MCF 10A (cell line): Measurements from ENCODE around the gene COG7. TPM values are rescaled to one million over a fixed set of nuclear protein-coding genes. Genes with fewer than 3 reads are reported as not detected.
"Not testable (repeated sequence)": the region's sequence is repeated elsewhere in the genome, so short reads cannot be mapped to it uniquely, and the experiment has no call there.

Experiments used
- BruUV-seq: library from RNA; stranded (reverse); fragments of 400-500 nt; replicated peaks from 2 replicates; lab custom pipeline; 2021; lab: Mats Ljungman, UMichigan
- CTCF ChIA-PET: fragments of 300-600 bp; sonication (Branson Sonifier 250); formaldehyde crosslinking; extraction: SDS; loops from one replicate; lab custom pipeline; 2021; ENCODE audit warnings: antibody characterized with exemption, inconsistent platforms; lab: Yijun Ruan, JAX
- POLR2A ChIA-PET: fragments of 300-600, 350-650 bp; sonication (Branson Sonifier 250); formaldehyde crosslinking; extraction: SDS; loops from one replicate; lab custom pipeline; 2020; ENCODE audit warnings: antibody characterized with exemption, inconsistent platforms; lab: Yijun Ruan, JAX
- DNase-seq: peaks from one replicate; pipeline ENCODE4 v3.0.0-alpha.2; 2018; ENCODE audit not compliant: unreplicated experiment
- H3K27ac Mint-ChIP-seq: one replicate; pipeline ENCODE4 v1.8.0; 2022; ENCODE audit warnings: mild to moderate bottlenecking, low read depth, mixed read lengths; ENCODE audit not compliant: unreplicated experiment
- H3K27me3 Mint-ChIP-seq: one replicate; pipeline ENCODE4 v1.8.0; 2022; ENCODE audit warnings: mixed read lengths; ENCODE audit not compliant: insufficient read depth, unreplicated experiment
- H3K36me3 Mint-ChIP-seq: one replicate; pipeline ENCODE4 v1.8.0; 2022; ENCODE audit warnings: mild to moderate bottlenecking, moderate library complexity, mixed read lengths; ENCODE audit not compliant: insufficient read depth, unreplicated experiment
- H3K4me1 Mint-ChIP-seq: one replicate; pipeline ENCODE4 v1.8.0; 2022; ENCODE audit warnings: mixed read lengths; ENCODE audit not compliant: insufficient read depth, unreplicated experiment
- H3K4me3 Mint-ChIP-seq: one replicate; pipeline ENCODE4 v1.8.0; 2022; ENCODE audit warnings: mild to moderate bottlenecking, moderate library complexity, mixed read lengths; ENCODE audit not compliant: unreplicated experiment
- H3K9me3 Mint-ChIP-seq: one replicate; pipeline ENCODE4 v1.8.0; 2022; ENCODE audit warnings: mixed read lengths; ENCODE audit not compliant: unreplicated experiment
- intact Hi-C: fragments of 100-400 bp; cut with micrococcal nuclease; formaldehyde crosslinking; loops from 2 replicates; pipeline ENCODE4 v1.14.1; 2022
- total RNA-seq: library from RNA; stranded (reverse); gene quantifications from 2 replicates; pipeline ENCODE4 v1.2.3, GENCODE V29; 2022
- TF ChIP-seq, protein P1 (sequence below): fragments of 200-600 bp; IDR thresholded peaks from one replicate; pipeline ENCODE4 v1.8.0; 2022; ENCODE audit warnings: antibody characterized with exemption, mild to moderate bottlenecking; ENCODE audit not compliant: unreplicated experiment

COG7 gene
- total RNA-seq, 1 experiment from 2014 or later: 10.0 TPM

DNA sequence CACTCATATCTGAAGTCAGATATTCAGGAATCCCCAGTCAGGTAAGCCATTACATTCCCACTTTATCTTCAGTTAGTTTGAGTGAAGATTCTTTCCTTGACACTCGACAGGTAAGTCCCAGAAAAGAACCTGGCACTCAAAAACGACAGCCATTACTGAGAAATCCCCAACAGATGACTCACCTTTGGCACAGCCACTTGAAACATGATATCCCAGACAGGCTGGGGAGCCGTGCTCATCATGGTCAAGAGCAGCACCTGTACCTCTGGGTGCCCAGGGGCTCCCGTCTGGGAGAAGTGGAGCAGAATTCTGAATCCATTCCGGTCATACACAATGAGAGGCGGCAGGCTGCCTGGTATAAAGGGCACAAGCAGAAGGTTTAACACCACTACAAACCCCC, 16.8 kb upstream of the COG7 start:
- peak overlapping the region; percentile 28 for H3K27ac Mint-ChIP-seq
- no peaks in the 10 kb centered on the region for H3K27me3 Mint-ChIP-seq
- peaks cover 17% of the 10 kb centered on the region for H3K4me1 Mint-ChIP-seq
- intact Hi-C loops: no loop called here
- ChIA-PET CTCF (no interaction called here), POLR2A (interaction anchor here (0.6 to 1.0 kb wide), 3 partner anchors 8 to 29 kb away, joined by 3 to 4 read pairs (median 3); no protein-coding TSS in a partner anchor)
- peak; percentile 84 for DNase-seq
- H3K36me3 Mint-ChIP-seq: peaks cover 44% of the 10 kb centered on the region
- no peaks in the 10 kb centered on the region for H3K9me3 Mint-ChIP-seq
- H3K4me3 Mint-ChIP-seq: no peak overlapping the region
- TF ChIP-seq, protein P1, sequence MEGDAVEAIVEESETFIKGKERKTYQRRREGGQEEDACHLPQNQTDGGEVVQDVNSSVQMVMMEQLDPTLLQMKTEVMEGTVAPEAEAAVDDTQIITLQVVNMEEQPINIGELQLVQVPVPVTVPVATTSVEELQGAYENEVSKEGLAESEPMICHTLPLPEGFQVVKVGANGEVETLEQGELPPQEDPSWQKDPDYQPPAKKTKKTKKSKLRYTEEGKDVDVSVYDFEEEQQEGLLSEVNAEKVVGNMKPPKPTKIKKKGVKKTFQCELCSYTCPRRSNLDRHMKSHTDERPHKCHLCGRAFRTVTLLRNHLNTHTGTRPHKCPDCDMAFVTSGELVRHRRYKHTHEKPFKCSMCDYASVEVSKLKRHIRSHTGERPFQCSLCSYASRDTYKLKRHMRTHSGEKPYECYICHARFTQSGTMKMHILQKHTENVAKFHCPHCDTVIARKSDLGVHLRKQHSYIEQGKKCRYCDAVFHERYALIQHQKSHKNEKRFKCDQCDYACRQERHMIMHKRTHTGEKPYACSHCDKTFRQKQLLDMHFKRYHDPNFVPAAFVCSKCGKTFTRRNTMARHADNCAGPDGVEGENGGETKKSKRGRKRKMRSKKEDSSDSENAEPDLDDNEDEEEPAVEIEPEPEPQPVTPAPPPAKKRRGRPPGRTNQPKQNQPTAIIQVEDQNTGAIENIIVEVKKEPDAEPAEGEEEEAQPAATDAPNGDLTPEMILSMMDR: no peak
- BruUV-seq: no TSS peak

DNA sequence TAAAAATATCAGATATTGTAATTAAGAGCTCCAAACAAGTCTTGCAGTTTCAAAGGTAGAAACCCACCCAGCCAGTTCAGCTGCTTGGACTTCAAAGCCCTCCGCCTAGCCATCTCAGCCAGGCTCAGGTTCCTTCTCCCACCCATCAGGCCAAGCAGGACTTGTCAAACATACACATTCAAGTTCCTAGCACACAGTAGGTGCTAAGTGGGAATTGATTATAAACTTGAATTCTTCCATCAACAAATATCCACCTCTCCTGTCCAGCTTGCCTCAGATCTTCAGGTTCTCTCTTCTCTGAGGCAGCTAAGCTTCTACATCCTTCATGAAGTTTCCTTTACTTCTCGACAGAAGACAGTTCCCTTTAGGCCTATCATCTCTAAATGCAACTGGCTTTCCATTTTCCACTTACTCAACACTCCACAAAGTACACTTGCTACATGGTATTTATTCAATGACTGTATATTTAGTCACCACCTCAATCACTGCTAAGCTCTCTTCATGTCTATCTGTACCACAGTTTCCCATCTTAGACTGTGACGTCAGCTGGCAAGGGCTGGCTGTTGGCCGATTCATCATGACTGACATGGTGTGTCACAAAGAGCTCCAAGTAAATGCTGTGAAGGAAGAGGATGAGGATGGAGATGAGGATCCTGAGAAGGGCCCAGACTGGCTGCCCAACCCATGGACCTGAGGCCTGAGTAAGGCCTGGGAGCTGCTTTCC, 13.3 kb upstream of the COG7 start:
- intact Hi-C loops: loop anchor here (1.0 kb wide), 1 partner anchor 38 kb away; no protein-coding TSS in a partner anchor
- H3K36me3 Mint-ChIP-seq: peaks cover 33% of the 10 kb centered on the region
- peaks cover 17% of the 10 kb centered on the region for H3K4me1 Mint-ChIP-seq
- peak; percentile 82 for DNase-seq
- no peak overlapping the region for H3K4me3 Mint-ChIP-seq
- POLR2A ChIA-PET: interaction anchor here (0.5 to 1.5 kb wide), 3 partner anchors 13 to 38 kb away, joined by 3 to 5 read pairs (median 3); partner anchors contain the start of gene COG7
- H3K27me3 Mint-ChIP-seq: no peaks in the 10 kb centered on the region
- H3K27ac Mint-ChIP-seq: peak overlapping the region; percentile 11
- CTCF ChIA-PET: interaction anchor here (0.6 to 1.1 kb wide), 4 partner anchors 10 to 1215 kb away, joined by 3 to 5 read pairs (median 4); no protein-coding TSS in a partner anchor
- BruUV-seq: TSS peak; percentile 33
- H3K9me3 Mint-ChIP-seq: no peaks in the 10 kb centered on the region
- TF ChIP-seq, protein P1: no peak

DNA sequence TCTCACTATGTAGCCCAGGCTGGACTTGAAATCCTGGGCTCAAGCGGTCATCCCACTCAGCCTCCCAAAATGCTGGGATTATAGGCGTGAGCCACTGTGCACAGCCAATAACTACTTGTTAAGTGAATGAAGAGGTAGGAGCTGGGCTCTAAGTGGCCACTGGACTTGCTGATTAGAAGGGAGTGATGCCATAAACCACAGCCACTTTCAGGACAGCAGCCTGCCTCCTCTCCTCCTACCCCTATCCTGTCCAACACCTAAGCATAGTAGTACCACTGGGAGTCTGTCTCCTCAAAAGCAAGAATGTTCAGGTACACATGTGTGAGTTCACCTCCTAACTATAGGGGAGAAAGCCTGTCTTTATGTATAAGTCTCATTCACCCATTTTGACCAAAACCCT, 12.2 kb upstream of the COG7 start:
- H3K4me3 Mint-ChIP-seq: no peak overlapping the region
- H3K4me1 Mint-ChIP-seq: peaks cover 17% of the 10 kb centered on the region
- intact Hi-C loops: no loop called here
- no peak overlapping the region for H3K27ac Mint-ChIP-seq
- ChIA-PET CTCF (interaction anchor here (0.6 kb wide), 1 partner anchor 12 kb away, joined by 3 read pairs; the partner anchor contains the start of gene COG7), POLR2A (interaction anchor here (1.5 kb wide), 1 partner anchor 12 kb away, joined by 5 read pairs; the partner anchor contains the start of gene COG7)
- TF ChIP-seq, protein P1: no peak
- no peaks in the 10 kb centered on the region for H3K27me3 Mint-ChIP-seq
- DNase-seq: no peak
- H3K36me3 Mint-ChIP-seq: peaks cover 33% of the 10 kb centered on the region
- no peaks in the 10 kb centered on the region for H3K9me3 Mint-ChIP-seq
- no TSS peak for BruUV-seq

DNA sequence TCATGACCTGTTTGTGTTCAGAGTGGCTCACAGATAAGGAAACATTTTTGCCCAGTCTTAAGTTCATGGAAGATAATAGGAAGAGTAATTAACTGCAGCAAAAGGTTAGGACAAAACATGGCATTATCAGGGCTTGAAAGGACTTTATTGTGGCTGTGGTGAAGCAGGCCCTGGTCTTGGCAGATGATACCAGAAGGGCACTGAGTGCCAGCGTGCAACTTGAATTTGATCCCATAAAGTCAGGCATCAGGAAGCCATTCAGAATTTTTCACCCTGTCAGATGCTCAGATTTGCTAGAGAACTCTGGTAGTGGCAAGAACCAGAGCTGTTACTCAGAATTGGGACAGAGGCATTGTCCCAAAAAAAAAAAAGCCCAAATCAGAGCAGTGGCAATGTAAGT, 11.2 kb upstream of the COG7 start:
- H3K36me3 Mint-ChIP-seq: peaks cover 28% of the 10 kb centered on the region
- H3K4me3 Mint-ChIP-seq: no peak overlapping the region
- POLR2A ChIA-PET: no interaction called here
- CTCF ChIA-PET: interaction anchor here (1.6 kb wide), 1 partner anchor 30 kb away, joined by 7 read pairs; no protein-coding TSS in a partner anchor
- no peaks in the 10 kb centered on the region for H3K9me3 Mint-ChIP-seq
- peaks cover 8% of the 10 kb centered on the region for H3K4me1 Mint-ChIP-seq
- TF ChIP-seq, protein P1: no peak
- DNase-seq: no peak
- H3K27me3 Mint-ChIP-seq: no peaks in the 10 kb centered on the region
- intact Hi-C loops: no loop called here
- no peak overlapping the region for H3K27ac Mint-ChIP-seq
- BruUV-seq: no TSS peak

DNA sequence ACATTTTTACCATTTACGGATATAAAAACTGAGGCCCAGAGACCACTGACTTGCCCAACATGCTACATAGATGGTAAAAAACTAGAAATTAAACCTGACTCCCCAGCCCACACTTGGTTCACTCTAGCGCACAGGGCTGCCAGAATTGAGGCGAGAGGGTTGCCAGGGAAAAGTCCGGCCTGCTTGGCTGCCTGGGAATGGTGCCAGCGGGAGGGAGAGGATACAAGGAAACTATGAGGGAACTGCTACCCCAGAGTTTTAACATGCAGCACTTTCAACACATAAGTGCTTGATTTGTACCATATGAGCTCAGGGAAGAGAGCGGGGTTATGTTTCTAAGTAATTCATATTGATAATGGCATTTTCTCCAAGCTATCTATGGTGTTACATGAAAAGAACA, 10.0 kb upstream of the COG7 start:
- H3K9me3 Mint-ChIP-seq, H3K27ac Mint-ChIP-seq, BruUV-seq, H3K4me3 Mint-ChIP-seq, H3K4me1 Mint-ChIP-seq, intact Hi-C loops, H3K27me3 Mint-ChIP-seq, DNase-seq: not testable (repeated sequence)
- peaks cover 23% of the 10 kb centered on the region for H3K36me3 Mint-ChIP-seq
- ChIA-PET POLR2A (interaction anchor here (1.7 kb wide), 1 partner anchor 10 kb away, joined by 8 read pairs; the partner anchor contains the start of gene COG7), CTCF (interaction anchor here (0.7 to 1.6 kb wide), 2 partner anchors 29 to 37 kb away, joined by 4 to 7 read pairs; no protein-coding TSS in a partner anchor)
